GM21576 (cell line): ENCODE results near the gene CELF1.
"Not testable (repeated sequence)": the region's sequence is repeated elsewhere in the genome, so short reads cannot be mapped to it uniquely, and the experiment has no call there.

Source experiments
- ATAC-seq: cut with Tn5 transposase; IDR thresholded peaks from one replicate; pipeline ENCODE4 v1.9.1; 2021; ENCODE audit warnings: mild to moderate bottlenecking, moderate library complexity; ENCODE audit not compliant: unreplicated experiment

The CELF1 gene

GRCh38 chr11:47545298-47545697, 7.6 kb downstream of the CELF1 start:
- no peak for ATAC-seq

- ATAC-seq: no peak
Measured at GRCh38 chr11:47541070-47541469, 11.9 kb downstream of the CELF1 start.

GRCh38 chr11:47539681-47540039, 13.3 kb downstream of the CELF1 start:
- no peak for ATAC-seq

GRCh38 chr11:47538741-47539565, 14.0 kb downstream of the CELF1 start:
- no peak for ATAC-seq

GRCh38 chr11:47536915-47537314, 16.0 kb downstream of the CELF1 start:
- ATAC-seq: no peak

GRCh38 chr11:47534704-47535251, 18.2 kb downstream of the CELF1 start:
- no peak for ATAC-seq

GRCh38 chr11:47533690-47534151, 19.2 kb downstream of the CELF1 start:
- ATAC-seq: no peak

GRCh38 chr11:47532597-47533213, 20.2 kb downstream of the CELF1 start:
- no peak for ATAC-seq

GRCh38 chr11:47531666-47532065, 21.3 kb downstream of the CELF1 start:
- ATAC-seq: no peak

GRCh38 chr11:47530721-47531120, 22.2 kb downstream of the CELF1 start:
- not testable (repeated sequence) for ATAC-seq

- no peak for ATAC-seq
Measured at GRCh38 chr11:47529951-47530350, 23.0 kb downstream of the CELF1 start.

GRCh38 chr11:47527186-47527585, 25.7 kb downstream of the CELF1 start:
- no peak for ATAC-seq

GRCh38 chr11:47526032-47526431, 26.9 kb downstream of the CELF1 start:
- not testable (repeated sequence) for ATAC-seq

- ATAC-seq: no peak
Measured at GRCh38 chr11:47524291-47524874, 28.5 kb downstream of the CELF1 start.

GRCh38 chr11:47523490-47524225, 29.3 kb downstream of the CELF1 start:
- peak; percentile 56 for ATAC-seq

- ATAC-seq: no peak
Measured at GRCh38 chr11:47518212-47518964, 34.5 kb downstream of the CELF1 start.

- ATAC-seq: no peak
Measured at GRCh38 chr11:47516984-47517853, 35.7 kb downstream of the CELF1 start.

GRCh38 chr11:47516155-47516554, 36.8 kb downstream of the CELF1 start:
- no peak for ATAC-seq
